GM12892 (cell line): Measurements from ENCODE around the gene HPRT1.
"Not testable (repeated sequence)": the region's sequence is repeated elsewhere in the genome, so short reads cannot be mapped to it uniquely, and the experiment has no call there.

ENCODE experiments used
- DNase-seq: peaks from one replicate; pipeline ENCODE4 v3.0.0; 2011; ENCODE audit not compliant: insufficient read length
- FAIRE-seq: peaks from 2 replicates; lab custom pipeline; 2011; peaks lifted over from hg19 to GRCh38; lab: Jason Lieb, UNC
- POLR2A ChIP-seq: IDR thresholded peaks from 2 replicates; pipeline ENCODE4 v1.6.1; 2011; ENCODE audit warnings: low read depth, low read length, control low read depth
- POLR2AphosphoS5 ChIP-seq: IDR thresholded peaks from 2 replicates; pipeline ENCODE4 v1.6.1; 2011; ENCODE audit warnings: low read depth, low read length, control low read depth
- TAF1 ChIP-seq: IDR thresholded peaks from 2 replicates; pipeline ENCODE4 v1.6.1; 2011; ENCODE audit warnings: low read depth, mild to moderate bottlenecking, control low read depth, low read length, borderline replicate concordance

Gene HPRT1

GRCh38 chrX:134453631-134454030 is 6.3 kb upstream of the HPRT1 start:
- FAIRE-seq, result no peak
- TF ChIP-seq POLR2AphosphoS5, result no peak
- TF ChIP-seq POLR2A, result no peak
- no peak for DNase-seq

DNA sequence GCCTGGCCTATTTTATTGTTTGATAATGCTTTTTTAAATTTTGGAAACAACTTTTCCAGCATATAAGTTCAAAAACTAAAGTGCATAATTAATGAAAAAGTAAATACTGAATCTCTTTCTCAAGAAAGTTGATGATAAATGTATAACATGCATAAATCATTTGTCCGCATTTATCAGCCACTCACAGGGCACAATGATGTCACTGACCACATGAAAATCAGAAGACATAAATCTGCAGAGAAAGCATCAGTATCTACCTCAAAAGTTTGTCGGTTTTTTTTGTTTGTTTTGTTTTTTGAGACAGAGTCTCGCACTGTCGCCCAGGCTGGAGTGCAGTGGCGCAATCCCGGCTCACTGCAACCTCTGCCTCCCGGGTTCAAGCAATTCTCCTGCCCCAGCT is 5.5 kb upstream of the HPRT1 start:
- FAIRE-seq (no peak), DNase-seq (no peak)
- TF ChIP-seq POLR2AphosphoS5, result no peak
- no peak for TF ChIP-seq POLR2A
- TF ChIP-seq TAF1, result no peak

GRCh38 chrX:134457708-134458107 is 2.3 kb upstream of the HPRT1 start:
- DNase-seq, result no peak
- TF ChIP-seq TAF1, result no peak
- TF ChIP-seq POLR2AphosphoS5, result no peak
- no peak for TF ChIP-seq POLR2A

GRCh38 chrX:134459683-134460004 is 321 bp upstream of the HPRT1 start:
- DNase-seq (no peak), FAIRE-seq (no peak)
- TF ChIP-seq TAF1, result no peak
- no peak for TF ChIP-seq POLR2AphosphoS5
- TF ChIP-seq POLR2A, result no peak

More at GRCh38 chrX:134457708-134458107, 2.3 kb upstream of the HPRT1 start:
- FAIRE-seq, result peak; percentile 14

DNA sequence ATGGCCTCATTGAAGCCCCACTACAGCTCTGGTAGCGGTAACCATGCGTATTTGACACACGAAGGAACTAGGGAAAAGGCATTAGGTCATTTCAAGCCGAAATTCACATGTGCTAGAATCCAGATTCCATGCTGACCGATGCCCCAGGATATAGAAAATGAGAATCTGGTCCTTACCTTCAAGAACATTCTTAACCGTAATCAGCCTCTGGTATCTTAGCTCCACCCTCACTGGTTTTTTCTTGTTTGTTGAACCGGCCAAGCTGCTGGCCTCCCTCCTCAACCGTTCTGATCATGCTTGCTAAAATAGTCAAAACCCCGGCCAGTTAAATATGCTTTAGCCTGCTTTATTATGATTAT is 876 bp downstream of the HPRT1 start:
- FAIRE-seq, result no peak
- no peak for DNase-seq
- no peak for TF ChIP-seq TAF1

- TF ChIP-seq TAF1, result no peak
- TF ChIP-seq POLR2AphosphoS5, result no peak
- TF ChIP-seq POLR2A, result no peak
- FAIRE-seq (no peak), DNase-seq (no peak)
These were observed 1.5 kb downstream of the HPRT1 start for GRCh38 chrX:134461437-134461836.

- FAIRE-seq (no peak), DNase-seq (no peak)
- no peak for TF ChIP-seq TAF1
- no peak for TF ChIP-seq POLR2A
- no peak for TF ChIP-seq POLR2AphosphoS5
These were observed 3.0 kb downstream of the HPRT1 start for GRCh38 chrX:134462927-134463326.

DNA sequence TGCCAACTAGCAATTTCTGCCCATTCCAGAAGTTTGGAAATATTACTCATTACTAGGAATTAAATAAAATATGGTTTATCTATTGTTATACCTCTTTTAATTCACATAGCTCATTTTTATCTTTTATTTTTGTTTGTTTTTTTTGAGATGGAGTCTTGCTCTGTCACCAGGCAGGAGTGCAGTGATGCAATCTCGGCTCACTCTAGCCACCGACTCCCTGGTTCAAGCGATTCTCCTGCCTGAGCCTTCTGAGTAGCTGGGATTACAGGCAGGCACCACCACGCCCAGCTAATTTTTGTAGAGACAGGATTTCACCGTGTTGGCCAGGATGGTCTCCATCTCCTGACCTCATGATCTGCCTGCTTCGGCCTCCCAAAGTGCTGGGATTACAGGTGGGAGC is 4.5 kb downstream of the HPRT1 start:
- not testable (repeated sequence) for FAIRE-seq, DNase-seq

DNA sequence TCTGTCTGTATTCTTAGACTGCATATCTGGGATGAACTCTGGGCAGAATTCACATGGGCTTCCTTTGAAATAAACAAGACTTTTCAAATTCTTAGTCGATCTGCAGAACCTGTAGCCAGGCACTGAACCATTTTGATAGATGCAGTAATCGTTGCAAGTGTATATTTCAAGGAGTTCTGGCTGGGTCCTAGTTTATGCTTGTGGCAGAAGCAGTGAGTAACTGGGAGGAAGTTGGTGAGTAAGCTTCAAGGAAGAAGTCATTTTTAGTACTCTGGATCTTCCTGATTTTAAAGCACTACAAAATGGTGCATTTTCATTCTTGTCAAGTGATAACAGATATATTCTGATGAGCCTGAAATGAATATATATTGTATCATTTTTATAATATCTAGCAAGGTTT is 9.5 kb downstream of the HPRT1 start:
- DNase-seq (no peak), FAIRE-seq (no peak)
- no peak for TF ChIP-seq POLR2A
- no peak for TF ChIP-seq TAF1
- no peak for TF ChIP-seq POLR2AphosphoS5

- TF ChIP-seq TAF1 (no peak), POLR2AphosphoS5 (no peak), POLR2A (no peak)
- no peak for FAIRE-seq
- DNase-seq, result no peak
These were observed 10.0 kb downstream of the HPRT1 start for GRCh38 chrX:134470013-134470412.

GRCh38 chrX:134472041-134472440 is 12.1 kb downstream of the HPRT1 start:
- no peak for FAIRE-seq
- DNase-seq, result no peak
- TF ChIP-seq TAF1, result no peak
- TF ChIP-seq POLR2AphosphoS5, result no peak
- no peak for TF ChIP-seq POLR2A

DNA sequence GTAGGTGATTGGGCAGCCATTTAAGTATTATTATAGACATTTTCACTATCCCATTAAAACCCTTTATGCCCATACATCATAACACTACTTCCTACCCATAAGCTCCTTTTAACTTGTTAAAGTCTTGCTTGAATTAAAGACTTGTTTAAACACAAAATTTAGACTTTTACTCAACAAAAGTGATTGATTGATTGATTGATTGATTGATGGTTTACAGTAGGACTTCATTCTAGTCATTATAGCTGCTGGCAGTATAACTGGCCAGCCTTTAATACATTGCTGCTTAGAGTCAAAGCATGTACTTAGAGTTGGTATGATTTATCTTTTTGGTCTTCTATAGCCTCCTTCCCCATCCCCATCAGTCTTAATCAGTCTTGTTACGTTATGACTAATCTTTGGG is 16.3 kb downstream of the HPRT1 start:
- TF ChIP-seq POLR2A (no peak), TAF1 (no peak), POLR2AphosphoS5 (no peak)
- FAIRE-seq (peak; percentile 14), DNase-seq (no peak)

DNA sequence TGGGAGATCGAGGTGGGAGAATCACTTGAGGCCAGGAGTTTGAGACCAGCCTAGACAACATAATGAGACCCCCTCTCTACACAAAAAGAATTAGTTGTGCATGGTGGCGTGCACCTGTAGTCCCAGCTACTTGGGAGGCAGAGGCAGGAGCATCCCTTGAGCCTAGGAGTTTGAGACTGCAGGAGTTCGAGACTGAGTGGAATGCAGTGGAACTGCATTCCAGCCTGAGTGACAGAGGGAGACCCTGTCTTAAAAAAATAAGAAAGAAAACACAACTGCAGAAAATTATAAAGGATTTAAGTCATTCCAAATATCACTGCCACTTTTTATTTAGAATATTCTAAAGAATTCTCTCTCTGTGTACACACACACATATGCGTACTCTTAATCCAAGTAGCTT is 18.4 kb downstream of the HPRT1 start:
- TF ChIP-seq POLR2A (no peak), POLR2AphosphoS5 (no peak), TAF1 (no peak)
- no peak for DNase-seq
- FAIRE-seq, result no peak

GRCh38 chrX:134480061-134480460 is 20.1 kb downstream of the HPRT1 start:
- TF ChIP-seq POLR2AphosphoS5 (no peak), POLR2A (no peak), TAF1 (no peak)
- no peak for FAIRE-seq
- no peak for DNase-seq
